Lower leg skin (tissue), 4 donors: ENCODE results near the gene POU2F3. TPM values are rescaled to one million over a fixed set of nuclear protein-coding genes. Genes with fewer than 3 reads are reported as not detected.
A peak's percentile ranks its signal among the peaks of the same experiment; 100 is the strongest.

ENCODE experiments used
- DNase-seq, 2 donors: peaks; one replicate each; pipeline ENCODE4 v3.0.0-alpha.2; 2019; ENCODE audit warnings: low spot score in 2 of 2
- H3K4me3 ChIP-seq: fragments of 200-600 bp; sonication (generic); 2 replicates; pipeline ENCODE4 v1.5.1; 2017; ENCODE audit warnings: mild to moderate bottlenecking, low read depth; ENCODE audit not compliant: poor library complexity, severe bottlenecking
- POLR2A ChIP-seq, 2 donors: fragments of 450-650 bp; IDR thresholded peaks; one replicate each; pipeline ENCODE4 v1.6.1; 2016 to 2017; ENCODE audit warnings: antibody characterized with exemption in 2 of 2, mild to moderate bottlenecking in 1 of 2, moderate library complexity in 1 of 2
- WGBS, 2 donors: methylation state at CpG; one replicate each; pipeline ENCODE4 v1.1.5; 2018; 5-methylcytosine and 5-hydroxymethylcytosine counted together
- intact Hi-C: fragments of 100-400 bp; cut with DNase I; formaldehyde crosslinking; loops from one replicate; pipeline ENCODE4 v1.15.0; 2023; ENCODE audit warnings: low total_unique reads
- total RNA-seq, 4 donors: library from RNA; depleted of rRNA; stranded (reverse); fragments of >200 nt; gene quantifications; one replicate each; pipeline ENCODE4 v1.1.0, GENCODE V29; 2016
- TF ChIP-seq, protein P1 (sequence below), 3 donors: fragments of 450-650 bp; IDR thresholded peaks; one replicate each; pipeline ENCODE4 v1.5.1; 2016; ENCODE audit warnings: antibody characterized with exemption in 3 of 3, mild to moderate bottlenecking in 3 of 3, moderate library complexity in 2 of 3

The POU2F3 gene
- total RNA-seq, 4 donors from 2014 or later, result 74.1 to 112 (median 103) TPM

DNA sequence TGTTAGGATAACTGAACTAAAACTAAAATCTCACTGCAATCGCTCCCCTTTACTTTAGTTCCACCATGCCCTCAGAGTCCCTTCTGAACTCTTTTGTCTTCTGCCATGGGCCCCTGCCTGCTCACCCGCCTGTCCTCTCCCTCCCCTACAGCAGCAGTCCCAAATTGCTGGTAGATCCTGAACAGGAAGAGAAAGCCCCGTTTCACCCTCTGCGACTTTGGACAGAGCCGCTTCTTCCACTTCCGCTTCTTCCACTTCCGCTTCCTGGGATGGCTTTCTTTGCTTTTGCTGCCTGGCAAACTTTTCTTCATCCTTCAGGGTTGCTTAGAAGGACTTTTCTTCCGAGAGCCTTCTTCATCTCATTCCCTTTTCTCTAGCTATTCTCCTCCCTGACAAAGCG, 49.5 kb downstream of the POU2F3 start:
- 71 to 79% methylated on average over 9 of the region's 9 CpGs for WGBS, 2 donors
- intact Hi-C loops, result no loop called here
- H3K4me3 ChIP-seq, result no peak overlapping the region
- no peak for DNase-seq
- no peak for TF ChIP-seq POLR2A (IDR thresholded peaks at IDR 0.05)
- TF ChIP-seq, protein P1, sequence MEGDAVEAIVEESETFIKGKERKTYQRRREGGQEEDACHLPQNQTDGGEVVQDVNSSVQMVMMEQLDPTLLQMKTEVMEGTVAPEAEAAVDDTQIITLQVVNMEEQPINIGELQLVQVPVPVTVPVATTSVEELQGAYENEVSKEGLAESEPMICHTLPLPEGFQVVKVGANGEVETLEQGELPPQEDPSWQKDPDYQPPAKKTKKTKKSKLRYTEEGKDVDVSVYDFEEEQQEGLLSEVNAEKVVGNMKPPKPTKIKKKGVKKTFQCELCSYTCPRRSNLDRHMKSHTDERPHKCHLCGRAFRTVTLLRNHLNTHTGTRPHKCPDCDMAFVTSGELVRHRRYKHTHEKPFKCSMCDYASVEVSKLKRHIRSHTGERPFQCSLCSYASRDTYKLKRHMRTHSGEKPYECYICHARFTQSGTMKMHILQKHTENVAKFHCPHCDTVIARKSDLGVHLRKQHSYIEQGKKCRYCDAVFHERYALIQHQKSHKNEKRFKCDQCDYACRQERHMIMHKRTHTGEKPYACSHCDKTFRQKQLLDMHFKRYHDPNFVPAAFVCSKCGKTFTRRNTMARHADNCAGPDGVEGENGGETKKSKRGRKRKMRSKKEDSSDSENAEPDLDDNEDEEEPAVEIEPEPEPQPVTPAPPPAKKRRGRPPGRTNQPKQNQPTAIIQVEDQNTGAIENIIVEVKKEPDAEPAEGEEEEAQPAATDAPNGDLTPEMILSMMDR (IDR thresholded peaks at IDR 0.05), result no peak

DNA sequence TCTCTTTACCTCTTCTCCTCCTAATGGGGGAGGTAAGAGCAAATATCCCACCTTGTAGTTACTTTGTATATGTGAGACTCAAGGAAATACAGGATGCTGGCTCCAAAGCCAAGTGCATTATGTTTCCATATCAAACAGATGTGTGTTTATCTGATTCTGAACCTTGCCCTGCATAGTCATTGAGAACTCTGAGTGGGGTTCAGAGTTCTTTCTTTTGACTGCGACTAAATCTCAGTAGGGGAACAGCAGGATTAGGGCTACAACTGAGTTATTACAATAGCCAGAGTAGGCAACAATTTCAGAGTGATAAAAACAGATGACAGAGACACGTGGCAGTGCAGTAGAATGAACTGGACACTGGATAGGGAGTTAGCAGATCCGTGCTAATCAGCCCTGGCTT, 51.0 kb downstream of the POU2F3 start:
- TF ChIP-seq POLR2A (IDR thresholded peaks at IDR 0.05), result no peak
- TF ChIP-seq, protein P1 (IDR thresholded peaks at IDR 0.05), result no peak
- no peak overlapping the region for H3K4me3 ChIP-seq
- no peak for DNase-seq
- intact Hi-C loops, result no loop called here
- WGBS, 2 donors, result 51 to 58% methylated on average over 3 of the region's 3 CpGs

DNA sequence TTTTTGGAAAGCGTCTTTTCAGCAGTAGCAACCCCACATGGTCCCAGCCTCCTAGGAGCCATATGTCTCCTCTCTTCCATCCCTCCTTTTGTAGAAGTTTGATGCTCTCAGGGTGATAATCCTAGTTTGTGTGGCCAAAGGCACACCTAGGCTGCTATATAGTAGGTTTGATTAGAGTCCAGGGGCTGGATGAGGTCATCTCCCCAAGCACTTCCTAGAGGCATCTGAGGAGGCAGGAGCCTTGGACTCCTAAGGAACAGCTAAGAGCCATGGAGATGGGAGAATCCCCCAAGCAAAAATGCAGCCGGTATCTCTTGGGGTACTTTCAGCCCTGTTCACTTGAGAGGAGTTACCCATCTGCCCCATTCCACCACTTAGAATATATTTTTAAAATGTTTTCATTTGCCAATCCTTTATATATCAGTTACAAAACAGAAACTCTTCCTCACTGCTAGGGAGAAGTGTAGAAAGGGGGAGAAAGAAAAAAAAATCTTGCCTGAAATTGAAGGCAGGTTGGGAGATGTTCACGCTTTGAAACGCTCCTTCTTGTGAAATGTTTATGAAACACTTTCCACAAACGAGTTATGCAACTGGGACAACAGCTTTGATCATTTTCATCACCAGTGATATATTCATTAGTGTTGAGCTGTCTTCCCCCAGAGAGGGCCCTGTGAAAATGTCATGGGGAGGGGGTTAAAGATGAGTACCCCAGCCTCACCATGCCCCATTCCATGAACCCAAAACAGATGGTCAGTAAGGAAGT, 53.3 kb downstream of the POU2F3 start:
- DNase-seq, result no peak

DNA sequence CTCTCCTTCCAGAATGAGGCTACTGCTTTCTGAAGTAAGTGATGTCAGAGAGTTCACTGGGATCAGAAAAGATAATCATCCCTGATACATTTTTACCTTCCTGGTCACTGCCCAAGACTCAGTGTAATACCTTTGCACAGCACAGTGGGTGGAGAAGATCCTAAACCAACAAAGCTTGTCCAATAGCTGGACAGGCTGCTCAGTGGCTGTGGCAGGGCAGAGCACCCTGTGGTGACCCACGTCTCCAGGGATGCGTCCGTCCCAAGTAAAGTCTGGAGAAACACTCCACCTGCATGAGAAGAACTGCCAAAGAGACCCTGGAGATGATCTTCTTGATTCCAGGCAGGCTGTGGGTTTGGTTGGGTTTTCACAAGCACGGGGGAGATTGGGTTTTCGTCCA, 54.2 kb downstream of the POU2F3 start:
- WGBS, 2 donors, result 40 to 47% methylated on average over 5 of the region's 5 CpGs
- TF ChIP-seq, protein P1 (IDR thresholded peaks at IDR 0.05), result no peak
- no peak for TF ChIP-seq POLR2A (IDR thresholded peaks at IDR 0.05)
- no peak for DNase-seq
- intact Hi-C loops, result no loop called here
- no peak overlapping the region for H3K4me3 ChIP-seq

More for the DNA sequence above, 53.3 kb downstream of the POU2F3 start:
- WGBS, 2 donors, result 45 to 53% methylated on average over 5 of the region's 5 CpGs
- intact Hi-C loops, result no loop called here
- no peak for TF ChIP-seq POLR2A (IDR thresholded peaks at IDR 0.05)
- TF ChIP-seq, protein P1 (IDR thresholded peaks at IDR 0.05), result no peak
- H3K4me3 ChIP-seq, result no peak overlapping the region

DNA sequence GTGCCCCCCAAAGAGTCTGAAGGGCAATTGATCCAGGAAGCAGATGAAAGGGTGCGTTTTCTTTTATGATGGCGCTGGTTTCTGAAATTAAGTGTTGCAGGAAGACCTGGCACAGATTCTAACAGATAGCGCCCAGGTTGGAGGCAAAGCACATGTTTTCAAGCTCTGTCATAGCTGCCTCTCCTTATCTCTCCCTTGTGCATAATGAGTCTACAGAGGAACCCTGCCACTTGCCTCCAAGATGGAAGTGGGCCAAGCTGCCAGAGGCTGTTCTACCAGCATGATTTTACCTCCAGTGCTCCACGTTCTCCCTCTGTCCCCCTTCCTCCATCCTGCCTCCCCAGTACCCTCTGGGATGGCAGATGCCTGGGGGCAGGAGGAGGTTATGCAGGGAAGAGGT, 55.2 kb downstream of the POU2F3 start:
- DNase-seq, result peak in 1 of 2 donors; percentile 67
- H3K4me3 ChIP-seq, result no peak overlapping the region
- intact Hi-C loops, result no loop called here
- no peak for TF ChIP-seq POLR2A (IDR thresholded peaks at IDR 0.05)
- TF ChIP-seq, protein P1 (IDR thresholded peaks at IDR 0.05), result no peak
- 24 to 45% methylated on average over 4 of the region's 4 CpGs for WGBS, 2 donors

DNA sequence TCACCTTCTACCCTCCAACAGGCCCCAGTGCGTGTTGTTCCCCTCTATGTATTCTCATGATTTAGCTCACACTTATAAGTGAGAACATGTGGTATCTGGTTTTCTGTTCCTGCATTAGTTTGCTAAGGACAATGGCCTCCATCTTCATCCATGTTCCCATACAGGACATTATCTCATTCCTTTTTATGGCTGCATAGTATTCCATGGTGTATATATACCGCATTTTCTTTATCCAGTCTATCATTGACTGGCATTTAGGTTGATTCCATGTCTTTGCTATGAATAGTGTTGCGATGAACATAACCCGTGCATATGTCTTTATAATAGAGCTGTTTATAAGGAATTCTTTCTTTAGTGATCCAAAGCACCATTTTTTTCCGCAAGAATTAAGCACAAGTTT, 56.6 kb downstream of the POU2F3 start:
- 93 to 98% methylated on average over 5 of the region's 5 CpGs for WGBS, 2 donors
- intact Hi-C loops, result no loop called here
- H3K4me3 ChIP-seq, result no peak overlapping the region
- DNase-seq, result no peak
- no peak for TF ChIP-seq POLR2A (IDR thresholded peaks at IDR 0.05)
- TF ChIP-seq, protein P1 (IDR thresholded peaks at IDR 0.05), result no peak
